ENCODE measurements around the gene TLCD3B. TPM values are rescaled to one million over a fixed set of nuclear protein-coding genes. Genes with fewer than 3 reads are reported as not detected.

TLCD3B gene
- total RNA-seq = 1 to 10 TPM; 4.7 to 5.8 TPM

GRCh38 chr16:30030841-30031413, at the start of gene TLCD3B:
TLCD3B (minus strand) TSS chr16:30031271; CDS start chr16:30030527, 744 bp downstream.

DNA sequence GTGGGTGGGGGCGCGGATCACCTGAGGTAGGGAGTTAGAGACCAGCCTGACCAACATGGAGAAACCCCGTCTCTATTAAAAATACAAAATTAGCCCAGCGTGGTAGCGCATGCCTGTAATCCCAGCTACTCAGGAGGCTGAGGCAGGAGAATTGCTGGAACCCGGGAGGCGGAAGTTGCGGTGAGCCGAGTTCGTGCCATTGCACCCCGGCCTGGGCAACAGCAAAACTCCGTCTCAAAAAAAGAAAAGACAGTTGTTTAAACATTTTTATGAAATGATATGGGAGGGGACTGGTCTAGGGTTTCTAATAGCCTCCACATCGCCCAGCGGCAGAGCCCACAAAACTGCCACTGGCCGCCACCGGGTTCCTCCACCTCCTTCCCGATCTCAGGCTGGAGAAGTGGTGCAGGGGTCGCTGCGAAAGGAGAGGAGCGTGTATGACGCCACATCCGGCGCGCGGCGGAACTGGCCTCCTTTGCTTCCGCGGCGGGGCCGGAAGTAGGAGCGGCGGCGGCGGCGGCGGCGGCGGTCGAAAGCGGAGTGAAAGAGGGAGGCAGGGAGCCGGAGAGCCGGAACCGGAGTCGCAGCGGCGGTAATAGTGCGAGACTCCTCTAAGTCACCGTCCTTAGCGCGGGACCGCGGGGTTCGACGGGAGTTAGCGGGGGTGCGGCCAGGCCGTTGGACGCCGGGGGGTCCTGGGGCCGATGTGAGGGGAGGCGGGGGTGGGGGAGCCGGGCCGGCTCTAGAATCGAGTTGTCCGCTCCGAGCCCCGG, 44.6 kb upstream of the TLCD3B start, which contains the start of gene PPP4C:
TSS of gene PPP4C (plus strand) at position 492 of the 773 bp plus-strand sequence. CDS start 384 bp downstream, outside the sequence.

GRCh38 chr16:30065102-30065942, 34.3 kb upstream of the TLCD3B start, which contains the start of gene ALDOA:
ALDOA (plus strand) TSS chr16:30065760; CDS start chr16:30066898, 1,138 bp downstream.

GRCh38 chr16:30022887-30023286, 8.2 kb downstream of the TLCD3B start, which contains the start of gene C16orf92:
C16orf92 (plus strand) TSS chr16:30023198; CDS start chr16:30023341, 143 bp downstream.

DNA sequence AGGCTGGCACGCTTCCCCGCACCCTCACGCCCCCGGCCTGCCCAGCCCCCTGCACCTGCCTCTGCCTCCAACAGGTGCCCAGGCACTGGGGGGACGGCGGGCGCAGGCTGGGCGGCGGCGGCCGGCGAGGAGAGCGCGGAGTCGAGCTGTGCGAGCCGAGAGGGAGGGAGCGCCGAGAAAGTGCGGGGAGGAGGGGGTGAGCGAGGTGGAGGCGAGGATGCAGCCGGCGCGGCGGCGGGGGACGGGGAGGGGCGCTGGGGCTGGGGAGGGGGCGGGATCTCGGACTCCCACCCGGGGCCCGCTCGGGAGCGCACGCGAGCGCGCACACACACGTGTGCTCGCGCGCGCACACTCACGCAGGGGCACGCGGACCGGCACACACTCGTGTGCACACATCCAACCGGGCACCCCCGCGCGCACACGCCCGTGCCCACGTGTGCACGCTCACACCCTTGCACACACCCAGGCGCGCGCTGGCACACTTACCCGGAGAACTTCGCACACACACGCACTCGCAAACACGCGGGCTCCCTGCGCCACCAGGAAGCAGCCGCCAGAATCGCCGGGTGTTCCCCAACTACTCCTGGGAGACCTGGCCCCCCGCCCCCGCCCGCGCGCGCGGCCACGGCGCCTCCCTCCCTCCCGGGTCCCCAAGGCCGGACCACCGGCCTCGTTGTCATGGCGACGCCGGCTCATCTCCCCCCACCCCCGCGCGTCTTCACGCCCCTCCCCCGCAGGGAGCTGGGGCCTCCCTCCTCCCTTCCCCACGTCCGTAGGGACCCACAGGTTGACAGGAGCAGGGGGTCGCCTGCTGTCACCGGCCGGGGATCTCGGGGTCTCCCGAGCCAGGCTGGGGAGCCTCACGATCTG, 20.0 kb downstream of the TLCD3B start, which contains the start of gene DOC2A:
TSS of gene DOC2A (minus strand) at position 184 of the 870 bp plus-strand sequence. CDS start 805 bp downstream, outside the sequence.

DNA sequence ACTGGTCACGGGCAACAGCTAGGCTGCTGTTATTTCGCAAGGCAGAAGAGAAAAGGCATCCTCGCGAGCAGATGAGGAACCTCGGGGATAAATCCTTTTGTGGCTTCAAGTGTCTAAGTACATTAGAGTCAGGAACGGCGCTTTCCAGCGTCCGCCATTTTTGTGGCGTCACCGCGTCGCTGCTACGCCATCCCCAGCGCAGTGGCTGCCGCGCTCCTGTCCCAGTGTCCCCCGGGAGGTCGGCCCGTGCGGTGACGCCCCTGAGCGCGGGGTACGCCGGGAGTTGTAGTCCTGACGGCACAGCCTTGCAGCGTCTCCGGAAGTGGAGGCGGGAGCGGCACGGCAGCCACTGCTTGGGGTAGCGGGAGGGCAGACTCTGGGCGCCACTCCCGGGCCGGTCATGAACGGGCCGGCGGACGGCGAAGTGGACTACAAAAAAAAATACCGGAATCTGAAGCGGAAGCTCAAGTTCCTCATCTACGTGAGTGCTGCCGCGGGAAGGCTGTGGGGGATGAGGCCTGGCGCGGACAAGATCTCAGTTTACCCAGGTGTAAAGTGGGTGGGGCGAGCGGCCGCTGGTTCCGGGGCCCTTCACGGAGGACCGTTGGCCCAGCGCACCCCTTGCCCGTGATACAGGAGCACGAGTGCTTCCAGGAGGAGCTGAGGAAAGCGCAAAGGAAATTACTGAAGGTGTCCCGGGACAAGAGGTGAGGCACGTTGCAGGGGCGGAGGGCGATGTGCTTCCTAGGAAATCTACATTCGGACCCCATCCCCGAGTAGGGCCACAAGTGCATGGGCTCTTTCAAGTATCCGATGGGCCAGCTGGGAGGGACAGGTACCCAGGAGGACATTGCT, 34.9 kb downstream of the TLCD3B start, which contains the start of gene INO80E:
TSS of gene INO80E (plus strand) at position 331 of the 855 bp plus-strand sequence. CDS start at position 401, 70 bp downstream.

GRCh38 chr16:29995324-29995910, 35.7 kb downstream of the TLCD3B start, which contains the start of gene HIRIP3:
HIRIP3 (minus strand) TSS chr16:29995617; CDS start chr16:29995605, 12 bp downstream.

Other genes starting within 250 kb of the TLCD3B start
- 100 to 1,000 TPM; 164 to 172 TPM for gene KIF22, start 240.5 kb downstream of the TLCD3B start, total RNA-seq
- 100 to 1,000 TPM; 378 to 401 TPM for gene MAZ, start 224.7 kb downstream of the TLCD3B start, total RNA-seq
- gene PRRT2, start 219.1 kb downstream of the TLCD3B start, total RNA-seq = under 1 TPM; 0.58 to 0.98 TPM
- 10 to 100 TPM; 28.0 to 28.1 TPM for gene PAGR1, start 215.1 kb downstream of the TLCD3B start, total RNA-seq
- gene MVP, start 210.8 kb downstream of the TLCD3B start, total RNA-seq = 100 to 1,000 TPM; 177 to 178 TPM
- 10 to 100 TPM; 57.3 to 59.6 TPM for gene CDIPT, start 168.0 kb downstream of the TLCD3B start, total RNA-seq
- gene SEZ6L2, start 131.7 kb downstream of the TLCD3B start, total RNA-seq = not detected
- not detected for gene ASPHD1, start 130.8 kb downstream of the TLCD3B start, total RNA-seq
- gene KCTD13, start 105.0 kb downstream of the TLCD3B start, total RNA-seq = 10 to 100 TPM; 30.4 to 32.9 TPM
- gene TMEM219, start 69.2 kb downstream of the TLCD3B start, total RNA-seq = 10 to 100 TPM; 74.1 to 77.3 TPM
- 10 to 100 TPM; 42.2 to 43.0 TPM for gene TAOK2, start 57.4 kb downstream of the TLCD3B start, total RNA-seq
- 10 to 100 TPM; 33.1 to 34.6 TPM for gene HIRIP3, start 35.7 kb downstream of the TLCD3B start, total RNA-seq
- gene INO80E, start 35.0 kb downstream of the TLCD3B start, total RNA-seq = 100 to 1,000 TPM; 101 to 102 TPM
- not detected for gene DOC2A, start 20.2 kb downstream of the TLCD3B start, total RNA-seq
- gene C16orf92, start 8.1 kb downstream of the TLCD3B start, total RNA-seq = not detected
- 1,000 to 10,000 TPM; 1,254 to 1,292 TPM for gene ALDOA, start 34.5 kb upstream of the TLCD3B start, total RNA-seq
- 100 to 1,000 TPM; 120 to 124 TPM for gene PPP4C, start 44.7 kb upstream of the TLCD3B start, total RNA-seq
- gene TBX6, start 60.7 kb upstream of the TLCD3B start, total RNA-seq = 1 to 10 TPM; 1.8 to 2.1 TPM
- 10 to 100 TPM; 96.1 to 96.3 TPM for gene YPEL3, start 64.9 kb upstream of the TLCD3B start, total RNA-seq
- gene GDPD3, start 82.3 kb upstream of the TLCD3B start, total RNA-seq = 10 to 100 TPM; 14.1 to 17.4 TPM
- 10 to 100 TPM; 75.2 to 75.6 TPM for gene MAPK3, start 91.9 kb upstream of the TLCD3B start, total RNA-seq
- gene CORO1A, start 152.3 kb upstream of the TLCD3B start, total RNA-seq = 1,000 to 10,000 TPM; 1,549 to 1,565 TPM
- gene BOLA2B, start 162.4 kb upstream of the TLCD3B start, total RNA-seq = 100 to 1,000 TPM; 122 to 123 TPM
- 10 to 100 TPM; 74.5 to 91.7 TPM for gene SLX1A, start 162.6 kb upstream of the TLCD3B start, total RNA-seq
- gene SULT1A3, start 168.0 kb upstream of the TLCD3B start, total RNA-seq = 10 to 100 TPM; 24.0 to 31.6 TPM
- gene NPIPB13, start 217.2 kb upstream of the TLCD3B start, total RNA-seq = 10 to 100 TPM in 1 of 2 experiments, 1 to 10 TPM in 1; 7.5 to 15.5 TPM

Data from activated naive CD4-positive, alpha-beta T cell treated with anti-CD3 and anti-CD28 coated beads, Interleukin-2, amount 10 ng/mL, durations not matched to agents 5 hours and 36 hours (primary cell).